22Rv1 (cell line): ENCODE data around the gene GHRHR.

Experiments used
- CTCF ChIP-seq: fragments of 450-650 bp; IDR thresholded peaks from 2 replicates; pipeline ENCODE4 v1.5.1; 2017; ENCODE audit warnings: mild to moderate bottlenecking
- ZFX ChIP-seq: fragments of 450-650 bp; IDR thresholded peaks from 2 replicates; pipeline ENCODE4 v1.6.1; 2017; ENCODE audit warnings: antibody characterized with exemption, borderline replicate concordance

- TF ChIP-seq CTCF: no peak
- no peak for TF ChIP-seq ZFX
These were observed 47.0 kb upstream of the GHRHR start for GRCh38 chr7:30916767-30917166.
